ENCODE measurements around the gene PUSL1.

Gene PUSL1

GRCh38 chr1:1324084-1324523 lies 15.7 kb downstream of the PUSL1 start:
- no peak for DNase-seq (ENCODE audit: low spot score)

DNA sequence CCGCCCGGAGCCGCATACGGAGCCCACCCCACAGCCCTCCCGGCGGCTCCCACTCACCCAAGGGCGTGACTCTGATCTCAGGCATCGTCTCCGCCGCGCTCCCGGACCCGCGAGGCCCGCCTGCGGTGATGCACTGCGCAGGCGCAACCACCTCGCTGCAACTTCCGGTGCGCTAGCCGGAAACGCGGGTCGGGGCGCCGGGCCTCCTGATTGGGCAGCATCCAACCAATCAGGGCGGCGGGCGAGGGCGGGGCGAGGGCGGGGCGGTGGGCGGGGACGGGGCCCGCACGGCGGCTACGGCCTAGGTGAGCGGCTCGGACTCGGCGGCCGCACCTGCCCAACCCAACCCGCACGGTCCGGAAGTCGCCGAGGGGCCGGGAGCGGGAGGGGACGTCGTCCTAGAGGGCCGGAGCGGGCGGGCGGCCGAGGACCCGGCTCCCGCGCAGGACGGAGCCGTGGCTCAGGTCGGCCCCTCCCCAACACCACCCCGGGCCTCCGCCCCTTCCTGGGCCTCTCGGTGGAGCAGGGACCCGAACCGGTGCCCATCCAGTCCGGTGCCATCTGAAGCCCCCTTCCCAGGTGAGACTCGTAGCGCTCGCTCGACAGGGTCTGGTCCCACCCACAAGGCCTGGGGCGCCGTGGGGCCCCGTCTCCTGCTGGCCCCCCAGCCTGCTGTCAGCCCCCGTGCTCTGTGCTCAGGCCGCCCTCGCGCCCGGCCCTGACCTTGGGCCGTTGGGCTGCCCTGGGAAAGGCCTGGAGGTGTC lies 16.3 kb downstream of the PUSL1 start, which contains the start of the genes CPTP and INTS11:
Gene CPTP, plus strand, starts transcription at position 279 of the 764 bp plus-strand sequence. CDS start 2,109 bp downstream, outside the sequence.
Gene INTS11, minus strand, starts transcription at position 137 of the 764 bp plus-strand sequence. Its CDS starts 52 bp downstream, at position 85.
- peak; percentile 83 for DNase-seq (ENCODE audit: low spot score)

- DNase-seq (ENCODE audit: low spot score), result no peak
Measured at GRCh38 chr1:1325288-1326074, 17.1 kb downstream of the PUSL1 start.

DNA sequence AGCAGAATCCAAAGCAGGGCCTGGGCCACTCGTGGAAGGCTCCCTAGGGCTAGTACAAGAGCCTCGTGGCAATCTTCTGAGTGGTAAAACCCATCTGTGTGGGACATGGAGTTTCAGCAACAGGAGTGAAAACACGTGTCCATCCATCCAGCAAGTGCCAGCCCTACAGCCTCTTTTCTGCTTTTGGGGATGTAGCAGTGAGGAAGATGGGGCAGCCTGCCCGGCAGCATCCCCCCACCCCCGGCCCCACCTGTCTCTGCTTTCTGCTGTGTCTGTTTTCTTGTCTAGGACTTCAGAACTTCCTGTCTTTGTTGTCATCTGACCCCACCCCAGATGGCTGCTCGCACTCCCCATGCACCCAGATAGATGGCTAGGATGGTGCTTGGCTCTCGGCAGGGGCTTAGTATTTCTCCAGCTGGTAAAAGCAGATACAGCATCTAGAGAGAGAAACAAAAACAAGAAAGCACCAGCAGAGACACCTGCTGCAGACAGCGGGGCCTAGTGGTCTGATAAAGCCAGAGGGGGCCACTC lies 17.7 kb downstream of the PUSL1 start:
- no peak for DNase-seq (ENCODE audit: low spot score)

GRCh38 chr1:1327291-1327690 lies 18.9 kb downstream of the PUSL1 start:
- DNase-seq (ENCODE audit: low spot score), result no peak

GRCh38 chr1:1328254-1328653 lies 19.9 kb downstream of the PUSL1 start:
- DNase-seq (ENCODE audit: low spot score), result no peak

GRCh38 chr1:1329304-1330210 lies 21.2 kb downstream of the PUSL1 start:
- DNase-seq (ENCODE audit: low spot score), result no peak

- DNase-seq (ENCODE audit: low spot score), result no peak
Measured at GRCh38 chr1:1330366-1331067, 22.1 kb downstream of the PUSL1 start.

- no peak for DNase-seq (ENCODE audit: low spot score)
Measured at GRCh38 chr1:1331068-1331965, 22.9 kb downstream of the PUSL1 start, which contains the start of gene TAS1R3. Gene TAS1R3, plus strand, starts transcription at chr1:1331280. Its CDS starts 66 bp downstream, at chr1:1331346.

DNA sequence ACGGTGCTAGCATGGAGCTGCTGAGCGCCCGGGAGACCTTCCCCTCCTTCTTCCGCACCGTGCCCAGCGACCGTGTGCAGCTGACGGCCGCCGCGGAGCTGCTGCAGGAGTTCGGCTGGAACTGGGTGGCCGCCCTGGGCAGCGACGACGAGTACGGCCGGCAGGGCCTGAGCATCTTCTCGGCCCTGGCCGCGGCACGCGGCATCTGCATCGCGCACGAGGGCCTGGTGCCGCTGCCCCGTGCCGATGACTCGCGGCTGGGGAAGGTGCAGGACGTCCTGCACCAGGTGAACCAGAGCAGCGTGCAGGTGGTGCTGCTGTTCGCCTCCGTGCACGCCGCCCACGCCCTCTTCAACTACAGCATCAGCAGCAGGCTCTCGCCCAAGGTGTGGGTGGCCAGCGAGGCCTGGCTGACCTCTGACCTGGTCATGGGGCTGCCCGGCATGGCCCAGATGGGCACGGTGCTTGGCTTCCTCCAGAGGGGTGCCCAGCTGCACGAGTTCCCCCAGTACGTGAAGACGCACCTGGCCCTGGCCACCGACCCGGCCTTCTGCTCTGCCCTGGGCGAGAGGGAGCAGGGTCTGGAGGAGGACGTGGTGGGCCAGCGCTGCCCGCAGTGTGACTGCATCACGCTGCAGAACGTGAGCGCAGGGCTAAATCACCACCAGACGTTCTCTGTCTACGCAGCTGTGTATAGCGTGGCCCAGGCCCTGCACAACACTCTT lies 23.8 kb downstream of the PUSL1 start:
- no peak for DNase-seq (ENCODE audit: low spot score)

DNA sequence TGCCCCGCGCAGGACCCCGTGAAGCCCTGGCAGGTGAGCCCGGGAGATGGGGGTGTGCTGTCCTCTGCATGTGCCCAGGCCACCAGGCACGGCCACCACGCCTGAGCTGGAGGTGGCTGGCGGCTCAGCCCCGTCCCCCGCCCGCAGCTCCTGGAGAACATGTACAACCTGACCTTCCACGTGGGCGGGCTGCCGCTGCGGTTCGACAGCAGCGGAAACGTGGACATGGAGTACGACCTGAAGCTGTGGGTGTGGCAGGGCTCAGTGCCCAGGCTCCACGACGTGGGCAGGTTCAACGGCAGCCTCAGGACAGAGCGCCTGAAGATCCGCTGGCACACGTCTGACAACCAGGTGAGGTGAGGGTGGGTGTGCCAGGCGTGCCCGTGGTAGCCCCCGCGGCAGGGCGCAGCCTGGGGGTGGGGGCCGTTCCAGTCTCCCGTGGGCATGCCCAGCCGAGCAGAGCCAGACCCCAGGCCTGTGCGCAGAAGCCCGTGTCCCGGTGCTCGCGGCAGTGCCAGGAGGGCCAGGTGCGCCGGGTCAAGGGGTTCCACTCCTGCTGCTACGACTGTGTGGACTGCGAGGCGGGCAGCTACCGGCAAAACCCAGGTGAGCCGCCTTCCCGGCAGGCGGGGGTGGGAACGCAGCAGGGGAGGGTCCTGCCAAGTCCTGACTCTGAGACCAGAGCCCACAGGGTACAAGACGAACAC lies 24.5 kb downstream of the PUSL1 start:
- no peak for DNase-seq (ENCODE audit: low spot score)

DNA sequence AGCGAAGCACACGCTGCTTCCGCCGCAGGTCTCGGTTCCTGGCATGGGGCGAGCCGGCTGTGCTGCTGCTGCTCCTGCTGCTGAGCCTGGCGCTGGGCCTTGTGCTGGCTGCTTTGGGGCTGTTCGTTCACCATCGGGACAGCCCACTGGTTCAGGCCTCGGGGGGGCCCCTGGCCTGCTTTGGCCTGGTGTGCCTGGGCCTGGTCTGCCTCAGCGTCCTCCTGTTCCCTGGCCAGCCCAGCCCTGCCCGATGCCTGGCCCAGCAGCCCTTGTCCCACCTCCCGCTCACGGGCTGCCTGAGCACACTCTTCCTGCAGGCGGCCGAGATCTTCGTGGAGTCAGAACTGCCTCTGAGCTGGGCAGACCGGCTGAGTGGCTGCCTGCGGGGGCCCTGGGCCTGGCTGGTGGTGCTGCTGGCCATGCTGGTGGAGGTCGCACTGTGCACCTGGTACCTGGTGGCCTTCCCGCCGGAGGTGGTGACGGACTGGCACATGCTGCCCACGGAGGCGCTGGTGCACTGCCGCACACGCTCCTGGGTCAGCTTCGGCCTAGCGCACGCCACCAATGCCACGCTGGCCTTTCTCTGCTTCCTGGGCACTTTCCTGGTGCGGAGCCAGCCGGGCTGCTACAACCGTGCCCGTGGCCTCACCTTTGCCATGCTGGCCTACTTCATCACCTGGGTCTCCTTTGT lies 25.3 kb downstream of the PUSL1 start:
- no peak for DNase-seq (ENCODE audit: low spot score)

GRCh38 chr1:1334835-1335234 lies 26.4 kb downstream of the PUSL1 start:
- no peak for DNase-seq (ENCODE audit: low spot score)

DNA sequence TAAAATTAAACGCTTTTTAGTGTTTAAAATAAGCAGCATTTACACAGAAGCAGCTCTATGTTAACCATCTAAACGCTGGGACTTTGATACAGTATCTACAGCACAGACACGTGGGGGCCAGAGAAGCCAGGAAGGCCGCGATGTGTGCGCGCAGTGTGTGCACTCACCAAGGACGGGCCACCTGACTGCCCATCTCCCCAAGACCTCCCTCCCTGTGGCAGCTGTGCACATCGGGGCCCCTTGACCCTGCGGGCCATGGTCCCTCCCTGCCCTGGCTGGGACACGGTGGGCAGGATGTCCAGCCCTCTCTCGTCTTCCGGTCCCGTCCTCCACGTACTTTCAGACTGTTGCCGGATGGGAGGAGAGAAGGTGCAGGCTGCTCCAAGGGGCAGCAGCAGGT lies 26.9 kb downstream of the PUSL1 start:
- DNase-seq (ENCODE audit: low spot score), result no peak

DNA sequence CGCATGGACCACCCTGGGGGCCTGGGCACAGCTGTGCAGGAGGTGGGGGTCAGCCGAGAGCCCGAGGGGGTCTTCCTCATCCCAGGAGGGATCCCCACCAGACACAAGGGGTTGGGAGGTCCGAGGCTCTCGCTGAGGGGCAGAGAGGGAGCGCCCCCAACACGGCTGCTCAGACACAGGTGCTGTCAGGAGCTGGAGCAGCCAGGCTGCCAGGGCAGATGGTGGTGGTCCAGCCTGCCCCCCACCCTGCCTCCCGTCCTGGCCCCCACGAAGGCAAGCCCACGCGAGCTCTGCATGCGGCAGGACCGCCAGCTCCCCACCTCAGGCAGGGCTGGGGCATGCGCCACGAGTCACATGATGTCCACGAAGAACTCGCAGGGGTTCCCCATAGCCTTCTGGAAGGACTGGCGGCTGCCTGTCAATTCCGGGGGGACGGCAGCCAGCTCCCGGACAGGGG lies 27.4 kb downstream of the PUSL1 start:
- DNase-seq (ENCODE audit: low spot score), result no peak

- no peak for DNase-seq (ENCODE audit: low spot score)
Measured at GRCh38 chr1:1336446-1336845, 28.0 kb downstream of the PUSL1 start.

All from SK-N-DZ (cell line).